Measurements from ENCODE around the gene PPP4C.

PPP4C gene

DNA sequence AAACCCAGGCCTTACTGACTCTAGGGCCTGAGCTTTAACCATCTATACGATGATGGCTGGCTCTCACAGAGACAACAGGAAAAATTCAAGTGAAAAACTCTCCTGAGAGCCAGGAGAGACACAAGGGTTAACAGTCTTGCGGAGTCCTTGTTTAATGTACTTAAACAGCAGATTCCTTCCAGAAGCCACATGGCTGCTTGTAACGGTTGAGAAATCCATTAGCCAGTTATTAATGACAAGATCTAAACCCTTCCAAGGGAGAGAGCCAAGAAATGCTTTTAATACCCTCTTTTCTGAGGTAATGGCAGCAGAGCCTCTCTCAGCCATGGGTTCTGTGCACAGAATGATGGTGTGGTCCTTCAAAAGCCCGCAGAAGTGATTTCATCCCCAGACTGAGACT, 15.4 kb upstream of the PPP4C start:
- no peak for DNase-seq

DNA sequence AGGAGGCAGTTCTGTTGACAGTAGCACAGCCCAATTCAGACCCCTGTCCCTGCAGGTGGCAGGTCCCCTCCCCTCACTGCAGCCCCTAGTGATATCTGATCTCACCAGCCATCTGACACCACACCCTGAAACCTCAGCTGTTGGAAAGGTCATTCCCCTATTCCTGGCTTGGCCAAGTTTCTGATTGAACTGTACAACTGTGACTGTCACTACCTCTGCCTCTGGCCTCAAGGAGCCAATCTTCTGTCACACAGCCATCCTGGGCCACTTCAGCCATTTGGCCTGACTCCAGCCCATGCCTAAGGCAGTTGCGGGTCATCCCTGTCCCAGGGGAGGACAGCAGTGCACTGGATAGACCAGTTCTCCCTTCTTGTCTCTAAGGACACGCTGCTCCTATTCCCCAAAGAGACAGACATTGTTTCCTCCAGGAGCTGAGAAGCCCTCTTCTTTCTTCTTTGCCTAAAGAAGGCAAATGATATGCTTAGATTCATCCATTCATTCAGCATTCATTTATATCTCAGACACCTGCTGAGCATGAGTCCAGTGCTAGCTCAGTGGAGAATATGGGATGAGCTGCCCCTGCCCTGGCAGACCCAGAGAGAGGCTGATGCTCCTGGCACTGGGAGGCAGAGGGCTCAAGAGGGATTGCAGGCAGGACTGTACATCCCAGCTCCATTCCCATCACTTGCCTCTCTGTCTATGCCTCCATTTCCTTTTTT, 14.8 kb upstream of the PPP4C start:
- no peak for DNase-seq

DNA sequence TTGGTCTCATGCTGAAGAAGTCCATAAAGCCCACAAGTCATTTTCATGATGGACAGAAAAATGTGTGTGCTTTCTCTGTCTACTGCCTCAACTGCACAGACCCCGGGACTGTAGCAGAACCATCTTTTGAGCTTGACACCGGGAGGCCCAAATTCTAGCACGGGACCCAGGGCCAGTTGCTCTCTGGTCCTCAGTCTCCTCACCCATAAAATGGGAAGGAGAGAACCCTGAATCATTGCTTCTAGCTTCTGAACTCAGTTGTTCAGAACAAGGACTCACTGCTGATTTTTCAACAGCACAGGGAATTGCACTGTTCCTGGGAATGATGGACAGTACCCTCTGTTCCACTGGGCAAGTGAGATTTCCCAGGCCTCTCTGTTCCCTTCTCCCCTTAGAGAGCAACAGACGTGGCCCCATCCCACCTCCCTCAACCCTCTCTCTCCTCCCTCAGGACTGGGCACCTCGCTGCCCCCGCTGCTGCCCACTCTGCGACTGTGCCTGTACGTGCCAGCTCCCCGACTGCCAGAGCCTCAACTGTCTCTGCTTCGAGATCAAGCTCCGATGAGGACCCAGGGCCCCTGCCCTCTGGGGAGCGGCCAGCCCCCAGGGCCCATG, 12.4 kb upstream of the PPP4C start:
- no peak for DNase-seq

DNA sequence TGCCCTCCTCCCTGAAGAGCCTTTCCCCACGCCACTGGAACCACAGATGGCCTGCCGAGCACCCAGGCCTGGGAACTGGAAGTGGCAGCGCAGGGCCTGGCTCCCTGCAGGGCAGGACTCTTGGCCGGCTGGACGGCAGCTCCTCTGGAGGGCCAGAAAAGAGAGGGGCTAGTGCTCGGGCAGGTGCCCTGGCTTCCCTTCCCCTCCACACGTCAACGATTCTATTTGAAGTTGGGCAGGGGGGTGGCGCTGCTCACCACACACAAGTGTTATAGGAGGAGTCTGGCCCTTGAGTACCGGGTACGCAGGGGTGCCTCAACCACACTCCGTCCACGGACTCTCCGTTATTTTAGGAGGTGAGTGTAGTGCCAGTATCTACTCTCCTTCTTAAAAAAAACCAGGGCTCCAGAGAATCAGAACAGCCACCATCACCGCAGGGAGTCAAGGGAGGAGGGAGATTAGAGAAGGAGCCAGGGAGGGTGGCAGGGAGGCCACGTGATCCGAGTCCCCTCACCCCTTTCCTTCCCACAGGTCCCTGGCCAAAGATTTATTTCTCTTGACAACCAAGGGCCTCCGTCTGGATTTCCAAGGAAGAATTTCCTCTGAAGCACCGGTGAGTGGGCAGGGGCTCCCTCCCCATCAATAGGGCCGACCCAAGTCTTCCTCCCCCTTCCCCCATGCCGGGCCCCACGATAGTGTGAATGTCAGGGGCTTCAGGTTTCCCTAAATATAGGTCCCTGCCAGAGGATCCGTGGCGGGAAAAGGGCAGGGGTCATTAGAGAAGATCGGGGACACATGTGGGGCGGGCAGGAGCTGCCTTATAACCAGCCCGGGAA, 11.7 kb upstream of the PPP4C start:
- DNase-seq, result peak; percentile 58

DNA sequence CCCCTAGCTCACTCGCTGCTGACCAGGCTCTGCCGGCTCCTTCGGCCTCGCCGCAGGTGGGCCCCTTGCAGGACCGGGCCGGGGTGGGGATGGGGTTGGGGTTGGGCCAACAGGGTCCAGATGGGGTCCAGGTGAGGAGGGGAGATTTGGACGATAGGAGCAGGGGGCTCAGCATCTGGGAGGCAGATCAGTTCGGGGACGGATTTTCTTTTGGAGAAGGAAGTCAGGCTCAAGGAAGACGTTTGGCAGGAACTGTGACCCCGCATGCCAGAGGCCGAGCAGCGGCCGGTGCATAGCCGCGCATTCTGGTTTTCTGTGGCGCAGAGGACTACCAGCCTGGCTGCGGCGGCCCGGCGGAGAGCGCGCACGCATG, 11.1 kb upstream of the PPP4C start:
- no peak for DNase-seq

DNA sequence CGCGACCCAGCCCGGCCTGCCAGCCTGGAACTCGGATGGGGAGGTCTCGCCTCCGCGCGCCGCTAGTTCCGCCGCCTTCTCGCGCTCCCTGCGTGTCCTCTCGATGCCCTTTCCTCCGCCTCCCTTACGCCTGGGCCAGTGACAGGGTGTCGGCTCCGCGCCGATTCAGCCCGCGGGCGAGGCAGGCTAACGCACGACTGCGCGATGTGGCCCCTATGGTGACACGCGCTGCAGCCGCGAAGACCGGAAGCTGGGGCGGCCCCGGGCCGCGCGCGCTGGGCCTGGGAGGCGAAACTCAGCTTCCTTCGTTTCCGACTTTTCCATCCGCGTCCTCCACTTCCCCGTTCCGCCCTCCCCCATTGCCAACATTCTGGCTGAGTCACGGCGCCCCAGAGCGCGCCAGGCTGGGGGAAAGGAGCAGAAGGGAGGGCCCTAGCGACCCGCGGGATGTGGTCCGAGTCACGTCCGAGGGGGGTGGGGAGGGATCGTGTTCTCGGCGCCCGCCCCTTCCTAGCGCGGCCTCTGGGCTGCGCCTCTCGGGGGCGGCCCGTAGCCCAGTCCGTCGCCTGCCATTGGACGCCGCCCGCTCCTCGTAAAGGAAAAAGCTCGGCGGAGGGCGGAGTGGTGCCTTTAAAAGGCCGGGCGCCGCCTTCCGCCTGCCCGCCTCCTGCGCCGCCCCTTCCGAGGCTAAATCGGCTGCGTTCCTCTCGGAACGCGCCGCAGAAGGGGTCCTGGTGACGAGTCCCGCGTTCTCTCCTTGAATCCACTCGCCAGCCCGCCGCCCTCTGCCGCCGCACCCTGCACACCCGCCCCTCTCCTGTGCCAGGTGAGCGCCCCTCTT, 10.5 kb upstream of the PPP4C start, which contains the start of gene ALDOA:
TSS of gene ALDOA (plus strand) at position 659 of the 841 bp plus-strand sequence. CDS start 1,138 bp downstream, outside the sequence.
- peak; percentile 96 for DNase-seq

DNA sequence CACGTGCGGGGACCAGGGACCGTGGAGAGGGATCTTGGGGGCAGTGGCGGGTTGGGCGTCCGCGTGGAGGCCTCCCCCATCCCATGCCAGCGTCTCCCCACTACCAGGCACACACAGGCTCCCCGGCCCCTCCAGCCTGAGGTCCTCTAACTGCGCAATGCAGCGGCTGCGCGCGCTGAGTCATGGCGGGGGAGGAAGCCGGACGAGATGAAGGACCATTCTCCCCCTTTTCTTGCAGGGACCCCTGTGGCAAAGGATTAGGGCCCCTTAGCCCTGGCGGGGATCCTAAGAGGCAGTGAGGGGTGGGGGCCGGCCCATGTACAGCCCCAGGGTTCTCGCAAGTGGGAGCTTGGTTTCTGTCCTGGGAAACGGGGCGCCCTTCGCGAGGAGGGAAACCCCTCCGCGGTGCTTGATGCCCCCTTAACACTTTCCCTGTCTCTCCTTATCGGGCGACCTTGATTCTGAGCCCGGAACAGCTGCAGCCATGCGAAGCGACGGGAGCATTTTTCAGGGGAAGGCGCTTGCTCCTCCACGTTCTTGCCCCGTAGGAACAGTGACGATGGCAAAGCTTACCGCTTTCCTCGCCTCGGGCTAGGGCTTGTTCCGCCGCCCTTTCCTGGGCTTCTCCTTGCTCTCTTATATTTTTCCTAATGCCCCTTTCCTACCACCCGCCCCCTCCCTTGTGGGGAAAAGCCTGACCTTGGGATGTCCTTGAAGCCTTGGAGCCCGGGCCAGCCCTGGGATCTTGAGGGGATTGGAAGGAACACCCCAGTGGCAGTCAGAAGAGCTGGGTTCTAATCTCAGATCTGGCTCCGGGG, 9.6 kb upstream of the PPP4C start:
- no peak for DNase-seq

DNA sequence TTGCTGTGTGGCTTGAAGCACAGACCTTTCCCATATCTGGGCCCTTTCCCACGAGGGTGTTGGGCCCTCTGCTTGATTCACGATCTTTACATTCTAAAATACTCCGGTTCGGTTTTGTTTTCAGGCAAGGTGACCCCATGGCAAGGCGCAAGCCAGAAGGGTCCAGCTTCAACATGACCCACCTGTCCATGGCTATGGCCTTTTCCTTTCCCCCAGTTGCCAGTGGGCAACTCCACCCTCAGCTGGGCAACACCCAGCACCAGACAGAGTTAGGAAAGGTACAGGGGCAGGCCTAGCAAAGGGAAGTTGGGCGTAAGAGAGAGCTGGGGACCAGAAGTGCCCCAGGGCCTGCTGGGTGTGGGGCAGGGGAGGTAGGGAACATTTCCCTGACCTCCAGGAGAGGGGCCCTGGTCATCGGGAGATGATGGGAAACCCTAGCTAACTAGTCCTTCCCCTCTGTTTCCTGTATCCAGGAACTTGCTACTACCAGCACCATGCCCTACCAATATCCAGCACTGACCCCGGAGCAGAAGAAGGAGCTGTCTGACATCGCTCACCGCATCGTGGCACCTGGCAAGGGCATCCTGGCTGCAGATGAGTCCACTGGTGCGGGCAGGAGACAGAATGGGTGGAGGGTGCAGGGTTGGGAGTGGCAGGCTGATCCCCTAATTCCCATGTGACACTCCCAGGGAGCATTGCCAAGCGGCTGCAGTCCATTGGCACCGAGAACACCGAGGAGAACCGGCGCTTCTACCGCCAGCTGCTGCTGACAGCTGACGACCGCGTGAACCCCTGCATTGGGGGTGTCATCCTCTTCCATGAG, 8.8 kb upstream of the PPP4C start:
- no peak for DNase-seq

DNA sequence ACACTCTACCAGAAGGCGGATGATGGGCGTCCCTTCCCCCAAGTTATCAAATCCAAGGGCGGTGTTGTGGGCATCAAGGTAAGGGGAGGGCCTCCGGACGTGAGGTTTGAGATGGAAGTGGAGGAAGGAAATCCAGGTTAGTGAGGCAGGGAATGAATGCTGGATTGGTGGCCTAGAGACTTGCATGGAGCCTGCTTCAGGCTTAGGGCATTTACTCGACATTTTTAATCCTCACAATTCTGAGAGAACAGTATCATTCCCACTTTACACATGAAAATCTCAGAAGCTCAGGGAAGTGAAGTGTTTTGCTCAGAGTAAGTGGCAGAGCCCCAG, 8.2 kb upstream of the PPP4C start:
- no peak for DNase-seq

DNA sequence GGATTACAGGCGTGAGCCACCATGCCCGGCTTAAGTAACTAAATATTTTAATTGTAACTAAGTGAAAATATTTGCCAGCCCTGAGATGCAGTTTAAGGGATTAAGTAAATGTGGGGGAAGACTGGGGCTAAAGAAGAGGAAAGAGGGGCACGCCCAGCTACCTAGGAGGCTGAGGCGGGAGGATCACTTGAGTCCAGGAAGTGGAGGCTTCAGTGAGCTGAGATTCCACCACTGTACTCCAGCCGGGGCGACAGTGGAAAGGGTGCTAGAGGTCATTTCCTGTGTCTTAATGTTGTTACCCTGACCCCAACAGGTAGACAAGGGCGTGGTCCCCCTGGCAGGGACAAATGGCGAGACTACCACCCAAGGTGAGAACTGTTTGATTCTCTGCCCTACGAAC, 7.5 kb upstream of the PPP4C start:
- DNase-seq, result no peak

DNA sequence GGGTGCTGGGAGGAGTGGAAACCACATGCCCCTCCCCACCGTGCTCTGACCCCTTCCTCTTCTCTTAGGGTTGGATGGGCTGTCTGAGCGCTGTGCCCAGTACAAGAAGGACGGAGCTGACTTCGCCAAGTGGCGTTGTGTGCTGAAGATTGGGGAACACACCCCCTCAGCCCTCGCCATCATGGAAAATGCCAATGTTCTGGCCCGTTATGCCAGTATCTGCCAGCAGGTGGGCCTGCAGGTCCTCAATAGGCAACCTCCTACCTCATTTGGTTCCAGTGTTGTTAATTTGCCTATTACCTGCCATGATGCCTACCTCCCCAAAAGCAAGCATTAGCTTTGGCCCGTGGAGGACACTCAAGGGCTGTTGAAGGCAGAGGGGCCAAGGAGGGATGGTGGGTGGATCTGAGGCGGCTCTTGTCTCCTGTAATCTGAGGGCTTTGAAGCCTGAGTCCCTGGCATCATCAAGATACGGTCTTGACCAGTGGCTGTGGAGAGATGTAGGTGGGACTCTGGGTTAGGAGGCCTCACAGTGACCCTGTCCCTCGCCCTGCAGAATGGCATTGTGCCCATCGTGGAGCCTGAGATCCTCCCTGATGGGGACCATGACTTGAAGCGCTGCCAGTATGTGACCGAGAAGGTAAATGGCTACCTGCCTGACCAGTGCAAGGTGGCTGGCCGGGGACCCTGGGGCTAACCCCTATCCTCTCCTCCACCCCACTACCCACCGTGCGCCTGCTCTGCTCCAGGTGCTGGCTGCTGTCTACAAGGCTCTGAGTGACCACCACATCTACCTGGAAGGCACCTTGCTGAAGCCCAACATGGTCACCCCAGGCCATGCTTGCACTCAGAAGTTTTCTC, 6.8 kb upstream of the PPP4C start:
- DNase-seq, result no peak

DNA sequence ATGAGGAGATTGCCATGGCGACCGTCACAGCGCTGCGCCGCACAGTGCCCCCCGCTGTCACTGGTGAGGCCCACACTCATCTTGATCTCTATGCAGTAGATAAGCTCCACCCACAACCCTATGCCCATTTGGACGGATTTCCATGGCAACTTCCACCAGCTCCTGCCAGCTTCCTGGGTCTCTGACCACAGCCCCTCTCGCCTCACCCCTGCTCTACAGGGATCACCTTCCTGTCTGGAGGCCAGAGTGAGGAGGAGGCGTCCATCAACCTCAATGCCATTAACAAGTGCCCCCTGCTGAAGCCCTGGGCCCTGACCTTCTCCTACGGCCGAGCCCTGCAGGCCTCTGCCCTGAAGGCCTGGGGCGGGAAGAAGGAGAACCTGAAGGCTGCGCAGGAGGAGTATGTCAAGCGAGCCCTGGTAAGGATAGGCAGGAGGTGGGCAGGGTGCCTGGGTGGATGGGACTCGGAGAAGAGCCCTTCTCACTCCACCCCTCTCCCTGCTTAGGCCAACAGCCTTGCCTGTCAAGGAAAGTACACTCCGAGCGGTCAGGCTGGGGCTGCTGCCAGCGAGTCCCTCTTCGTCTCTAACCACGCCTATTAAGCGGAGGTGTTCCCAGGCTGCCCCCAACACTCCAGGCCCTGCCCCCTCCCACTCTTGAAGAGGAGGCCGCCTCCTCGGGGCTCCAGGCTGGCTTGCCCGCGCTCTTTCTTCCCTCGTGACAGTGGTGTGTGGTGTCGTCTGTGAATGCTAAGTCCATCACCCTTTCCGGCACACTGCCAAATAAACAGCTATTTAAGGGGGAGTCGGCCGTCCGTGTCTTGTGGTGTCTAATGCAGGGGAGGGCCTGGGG, 6.0 kb upstream of the PPP4C start:
- no peak for DNase-seq

DNA sequence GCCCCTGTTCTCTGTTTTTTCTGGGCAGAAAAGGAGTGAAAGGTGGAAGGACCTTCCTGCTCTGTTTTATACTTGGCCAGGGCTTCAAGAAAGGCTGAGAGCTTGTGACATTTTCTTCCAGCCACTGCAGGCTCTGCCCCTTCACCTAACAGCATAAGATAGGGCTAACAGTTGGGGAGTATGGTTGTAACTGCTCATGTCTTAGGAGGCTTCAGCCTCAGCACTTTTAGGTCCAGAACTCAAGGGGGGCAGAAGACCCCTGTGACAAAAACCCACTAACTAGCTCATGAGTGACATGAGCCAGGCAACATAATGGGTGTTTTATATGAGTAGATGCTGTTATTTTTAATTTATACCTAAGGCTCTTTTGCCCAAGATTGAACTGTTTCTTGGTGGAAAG, 5.3 kb upstream of the PPP4C start:
- DNase-seq, result no peak

DNA sequence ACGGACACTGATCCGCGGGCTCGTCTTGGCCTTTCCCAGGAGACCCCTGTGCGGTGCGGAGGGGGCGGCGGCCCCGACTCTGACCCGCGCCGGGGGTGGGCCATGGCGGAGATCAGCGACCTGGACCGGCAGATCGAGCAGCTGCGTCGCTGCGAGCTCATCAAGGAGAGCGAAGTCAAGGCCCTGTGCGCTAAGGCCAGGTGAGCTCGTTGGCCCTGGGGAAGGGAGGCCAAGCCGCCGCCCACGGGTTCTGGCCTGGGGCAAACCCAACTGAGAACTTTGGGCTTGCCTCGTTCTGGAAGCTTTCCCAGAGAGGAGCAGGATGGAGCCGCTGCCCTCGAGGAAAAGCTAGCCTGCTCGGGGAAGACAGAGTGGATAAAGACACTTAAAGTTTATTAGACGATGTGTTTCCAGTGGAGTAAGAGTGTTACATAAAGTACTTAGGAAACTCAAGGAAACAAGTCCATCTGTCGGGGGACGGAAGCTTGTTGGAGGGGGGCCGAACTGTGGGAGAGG, 540 bp downstream of the PPP4C start:
- DNase-seq, result no peak

DNA sequence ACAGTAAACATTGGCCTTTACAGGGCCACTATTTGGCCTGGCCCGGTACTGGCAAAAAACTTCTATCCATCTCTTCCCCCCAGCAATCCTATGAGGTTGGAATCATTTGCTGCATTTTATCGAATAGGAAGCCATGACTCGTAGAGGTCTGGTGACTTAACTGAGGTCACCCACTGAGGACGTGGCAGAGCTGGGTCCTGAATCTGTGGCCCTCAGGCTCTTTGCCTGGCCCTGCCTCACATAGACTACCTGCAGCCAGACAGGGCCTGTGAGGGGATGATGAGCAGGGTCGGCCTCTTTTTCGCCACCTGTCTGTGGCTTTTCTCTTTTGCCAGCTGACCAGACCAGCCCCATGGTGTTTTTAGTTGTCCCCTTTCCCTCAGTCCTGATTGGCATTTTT, 1.9 kb downstream of the PPP4C start:
- no peak for DNase-seq

DNA sequence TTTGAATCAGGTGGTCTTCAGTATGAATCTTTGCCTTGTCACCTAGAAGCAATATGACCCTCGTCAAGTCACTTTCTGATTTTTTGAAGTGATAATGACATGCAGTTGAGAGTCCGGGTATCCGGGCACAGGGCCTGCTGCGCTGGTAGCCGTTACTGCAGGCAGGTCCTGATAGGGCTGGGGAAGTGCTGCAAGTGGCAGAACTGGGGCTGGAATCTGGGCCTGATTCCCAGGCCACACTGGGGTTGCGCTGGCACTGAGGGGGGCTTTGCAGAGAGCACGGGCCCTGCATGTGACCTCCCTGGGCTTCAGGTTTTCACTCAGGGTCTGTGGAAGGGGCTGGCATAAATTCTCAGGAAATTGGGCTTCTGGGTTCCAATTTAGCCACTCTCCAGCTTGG, 3.0 kb downstream of the PPP4C start:
- DNase-seq, result no peak

DNA sequence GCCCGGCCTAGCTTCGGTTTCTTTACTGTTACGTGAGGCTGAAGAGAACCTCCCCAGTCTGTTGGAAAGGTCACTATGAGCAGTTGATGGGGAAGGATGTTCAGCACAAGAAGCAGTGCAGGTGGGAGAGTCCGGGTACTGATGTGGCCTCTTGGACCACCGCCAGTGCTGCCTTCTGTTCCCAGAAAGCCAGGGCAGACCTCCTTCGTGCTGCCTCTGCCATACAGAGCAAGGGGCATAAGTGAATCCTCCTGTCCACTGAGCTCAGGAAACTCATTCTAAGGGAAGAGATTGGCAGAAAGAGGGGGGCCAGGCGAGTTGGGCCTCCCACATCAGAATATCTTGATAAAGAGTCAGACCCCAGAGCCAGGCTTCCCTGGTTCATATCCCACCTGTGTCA, 3.7 kb downstream of the PPP4C start:
- DNase-seq, result no peak

DNA sequence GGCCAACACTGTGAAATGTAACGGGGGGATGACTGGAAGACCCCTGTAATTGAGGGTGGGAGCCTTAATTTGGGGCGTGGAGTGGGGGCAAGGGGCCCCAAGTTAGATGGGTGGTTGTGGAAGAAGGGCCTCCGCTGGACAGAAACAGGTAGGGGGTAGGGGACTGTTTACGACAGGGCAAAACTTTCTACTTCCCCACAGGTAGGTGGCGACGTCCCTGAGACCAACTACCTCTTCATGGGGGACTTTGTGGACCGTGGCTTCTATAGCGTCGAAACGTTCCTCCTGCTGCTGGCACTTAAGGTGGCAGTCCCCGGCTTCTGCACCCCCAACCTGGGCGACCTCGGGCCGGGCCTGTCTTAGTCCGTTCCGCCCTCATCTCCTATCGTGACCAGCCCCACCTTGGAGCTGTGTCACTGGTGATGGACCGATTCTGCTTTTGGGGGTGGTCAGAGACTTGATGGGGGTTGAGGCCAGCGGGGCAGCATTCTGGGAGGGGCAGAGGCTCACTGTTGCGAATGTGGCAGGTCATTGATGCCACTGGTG, 6.8 kb downstream of the PPP4C start:
- DNase-seq, result no peak

Measured in GF-D8 (cell line).